Measurements from ENCODE around the gene GNRHR. TPM values are rescaled to one million over a fixed set of nuclear protein-coding genes. Genes with fewer than 3 reads are reported as not detected.

GNRHR gene
- polyA plus RNA-seq, 1 donor (not counting 4 experiments of a cell fraction or from before 2014, with no cell fraction given): 0.24 TPM

GRCh38 chr4:67744561-67745283 lies 9.5 kb downstream of the GNRHR start:
- TF ChIP-seq EZH2 (IDR thresholded peaks at IDR 0.05; ENCODE audit: low read length) (no peak), CTCF (optimal IDR thresholded peaks at IDR 0.05 in 1 of 3, IDR thresholded peaks at IDR 0.05 in 1 of 3, conservative IDR thresholded peaks at IDR 0.05 in 1 of 3; ENCODE audit: extremely low read depth in 1 of 3, insufficient read depth in 2 of 3, low read length in 3 of 3) (no peak)
- no peaks in the 10 kb centered on the region for H3K36me3 ChIP-seq (ENCODE audit: control insufficient read depth in 2 of 2, extremely low read depth in 1 of 2, insufficient read depth in 2 of 2, low read length in 2 of 2)
- H3K4me2 ChIP-seq (ENCODE audit: control insufficient read depth, extremely low read depth, insufficient read depth, low read depth, low read length): no peak overlapping the region
- H3K27ac ChIP-seq (ENCODE audit: control insufficient read depth, insufficient read depth, low read length): no peak overlapping the region
- H3K9ac ChIP-seq (ENCODE audit: control insufficient read depth, extremely low read depth, insufficient read depth, low read length): no peak overlapping the region
- peaks cover 25% of the 10 kb centered on the region for H3K4me1 ChIP-seq (ENCODE audit: control insufficient read depth, extremely low read depth, insufficient read depth, low read length)
- FAIRE-seq (peak; percentile 79), DNase-seq (ENCODE audit: low read depth, low spot score) (no peak)
- no peaks in the 10 kb centered on the region for H3K9me3 ChIP-seq (ENCODE audit: control insufficient read depth, low read depth, low read length)
- peaks cover 3% of the 10 kb centered on the region for H3K9me1 ChIP-seq (ENCODE audit: control insufficient read depth, extremely low read depth, insufficient read depth, low read length)
- H3K27me3 ChIP-seq (ENCODE audit: control insufficient read depth, extremely low read depth, insufficient read depth, low read length): no peaks in the 10 kb centered on the region
- no peak overlapping the region for H3K4me3 ChIP-seq (ENCODE audit: control insufficient read depth in 2 of 3, extremely low read depth in 1 of 3, insufficient read depth in 2 of 3, low read depth in 1 of 3, low read length in 3 of 3)
- dilution Hi-C loops (cut with MboI; ENCODE audit: extremely low pct_ligation_motif_present, low sequenced_read_pairs): no loop called here
- H3K79me2 ChIP-seq (ENCODE audit: control insufficient read depth, insufficient read depth, low read length): no peaks in the 10 kb centered on the region
- H2AFZ ChIP-seq (ENCODE audit: control insufficient read depth, low read length): peak overlapping the region; percentile 14
- H4K20me1 ChIP-seq (ENCODE audit: control insufficient read depth, extremely low read depth, insufficient read depth, low read length): no peaks in the 10 kb centered on the region

- no peaks in the 10 kb centered on the region for H3K36me3 ChIP-seq (ENCODE audit: control insufficient read depth in 2 of 2, extremely low read depth in 1 of 2, insufficient read depth in 2 of 2, low read length in 2 of 2)
- H3K4me3 ChIP-seq (ENCODE audit: control insufficient read depth in 2 of 3, extremely low read depth in 1 of 3, insufficient read depth in 2 of 3, low read depth in 1 of 3, low read length in 3 of 3): no peak overlapping the region
- FAIRE-seq (no peak), DNase-seq (ENCODE audit: low read depth, low spot score) (no peak)
- no peak overlapping the region for H3K27ac ChIP-seq (ENCODE audit: control insufficient read depth, insufficient read depth, low read length)
- H3K27me3 ChIP-seq (ENCODE audit: control insufficient read depth, extremely low read depth, insufficient read depth, low read length): no peaks in the 10 kb centered on the region
- no peaks in the 10 kb centered on the region for H3K79me2 ChIP-seq (ENCODE audit: control insufficient read depth, insufficient read depth, low read length)
- H4K20me1 ChIP-seq (ENCODE audit: control insufficient read depth, extremely low read depth, insufficient read depth, low read length): no peaks in the 10 kb centered on the region
- H3K4me1 ChIP-seq (ENCODE audit: control insufficient read depth, extremely low read depth, insufficient read depth, low read length): peaks cover 17% of the 10 kb centered on the region
- H3K4me2 ChIP-seq (ENCODE audit: control insufficient read depth, extremely low read depth, insufficient read depth, low read depth, low read length): no peak overlapping the region
- dilution Hi-C loops (cut with MboI; ENCODE audit: extremely low pct_ligation_motif_present, low sequenced_read_pairs): no loop called here
- no peaks in the 10 kb centered on the region for H3K9me3 ChIP-seq (ENCODE audit: control insufficient read depth, low read depth, low read length)
- TF ChIP-seq EZH2 (IDR thresholded peaks at IDR 0.05; ENCODE audit: low read length) (no peak), CTCF (optimal IDR thresholded peaks at IDR 0.05 in 1 of 3, IDR thresholded peaks at IDR 0.05 in 1 of 3, conservative IDR thresholded peaks at IDR 0.05 in 1 of 3; ENCODE audit: extremely low read depth in 1 of 3, insufficient read depth in 2 of 3, low read length in 3 of 3) (no peak)
- H3K9ac ChIP-seq (ENCODE audit: control insufficient read depth, extremely low read depth, insufficient read depth, low read length): no peak overlapping the region
- peaks cover 3% of the 10 kb centered on the region for H3K9me1 ChIP-seq (ENCODE audit: control insufficient read depth, extremely low read depth, insufficient read depth, low read length)
- H2AFZ ChIP-seq (ENCODE audit: control insufficient read depth, low read length): no peak overlapping the region
Measured at GRCh38 chr4:67743194-67743593, 11.0 kb downstream of the GNRHR start.
